Forelimb muscle (tissue), 1 donor: ENCODE results near the gene DLG1. TPM values are rescaled to one million over a fixed set of nuclear protein-coding genes. Genes with fewer than 3 reads are reported as not detected.
"Not testable (repeated sequence)": the region's sequence is repeated elsewhere in the genome, so short reads cannot be mapped to it uniquely, and the experiment has no call there.

ENCODE experiments used
- DNase-seq: peaks from one replicate; pipeline ENCODE4 v3.0.0-alpha.2; 2013; ENCODE audit warnings: low read depth
- polyA plus RNA-seq: library from polyadenylated mRNA; unstranded; fragments of 120-200 nt; gene quantifications from one replicate; pipeline ENCODE4 v1.2.1, GENCODE V29; 2013; ENCODE audit not compliant: insufficient read length

Gene DLG1
- polyA plus RNA-seq, 1 donor = 42.8 TPM

DNA sequence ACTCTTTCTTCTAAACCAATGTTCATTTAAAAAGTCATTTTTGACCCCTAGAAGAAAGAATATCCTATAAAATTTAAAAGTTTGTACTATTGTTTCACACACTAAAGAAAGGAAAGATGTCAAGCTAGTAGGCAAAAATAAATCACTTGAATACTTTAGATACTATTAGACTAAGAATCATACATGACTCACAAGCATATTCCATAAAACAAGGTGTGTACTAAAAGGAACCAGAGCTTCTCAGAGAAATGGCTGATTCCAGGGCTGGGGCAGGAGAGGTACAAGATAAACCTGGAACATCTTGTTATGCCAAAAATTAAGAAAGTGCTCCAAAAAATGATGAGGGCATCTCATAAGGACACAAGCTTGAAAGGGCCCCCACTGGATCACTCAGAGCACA, 8.7 kb downstream of the DLG1 start:
- no peak for DNase-seq

DNA sequence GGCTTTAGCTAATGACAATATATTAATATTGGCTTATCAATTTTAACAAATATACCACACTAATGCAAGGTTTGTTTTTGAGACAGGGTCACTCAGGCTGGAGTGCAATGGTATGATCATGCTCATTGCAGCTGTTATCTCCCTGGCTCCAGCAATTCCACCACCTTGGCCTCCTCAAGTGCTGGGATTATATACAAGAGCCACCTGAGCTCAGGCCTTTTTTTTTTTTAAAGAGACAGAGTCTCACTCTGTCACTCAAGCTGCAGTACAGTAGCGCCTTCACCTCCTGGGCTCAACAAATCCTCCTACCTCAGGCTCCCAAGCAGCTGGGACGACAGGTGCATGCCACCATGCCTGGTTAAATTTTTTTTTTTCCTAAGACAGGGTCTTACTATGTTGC, 11.7 kb downstream of the DLG1 start:
- no peak for DNase-seq

DNA sequence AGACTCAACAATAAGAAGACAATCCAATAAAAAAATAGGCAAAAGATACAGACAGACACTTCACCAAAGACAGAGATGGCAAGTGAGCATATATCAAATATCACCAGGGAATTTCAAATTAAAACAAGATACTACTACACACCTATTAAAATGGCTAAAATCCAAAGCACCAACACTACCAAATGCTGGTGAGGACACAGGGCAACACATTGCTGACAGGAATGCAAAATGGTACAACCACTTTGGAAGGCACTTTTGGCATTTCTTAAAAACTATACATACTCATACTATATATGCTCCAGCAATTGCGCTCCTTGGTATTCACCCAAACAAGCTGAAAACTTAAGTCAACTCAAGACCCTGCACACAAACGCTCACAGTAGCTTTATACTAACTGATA, 12.9 kb downstream of the DLG1 start:
- DNase-seq = no peak

DNA sequence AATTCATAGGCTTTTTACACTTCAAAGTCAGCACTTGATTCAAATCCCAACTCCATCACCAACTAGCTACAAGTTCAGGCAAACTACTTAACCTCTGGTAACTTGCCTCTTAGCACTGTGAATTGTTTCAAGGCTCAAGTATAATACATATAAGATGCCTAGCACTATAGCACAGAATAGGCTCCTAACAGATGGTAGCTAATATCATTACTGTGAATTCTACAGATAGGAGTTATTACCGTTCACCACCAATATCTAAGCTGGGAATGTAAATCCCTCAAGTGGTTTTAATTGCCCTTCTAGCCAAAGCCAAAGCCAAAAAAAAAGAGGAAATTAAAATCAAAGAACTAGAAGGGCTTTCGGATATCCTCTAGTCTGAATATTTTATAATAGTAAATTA, 15.4 kb downstream of the DLG1 start:
- no peak for DNase-seq

DNA sequence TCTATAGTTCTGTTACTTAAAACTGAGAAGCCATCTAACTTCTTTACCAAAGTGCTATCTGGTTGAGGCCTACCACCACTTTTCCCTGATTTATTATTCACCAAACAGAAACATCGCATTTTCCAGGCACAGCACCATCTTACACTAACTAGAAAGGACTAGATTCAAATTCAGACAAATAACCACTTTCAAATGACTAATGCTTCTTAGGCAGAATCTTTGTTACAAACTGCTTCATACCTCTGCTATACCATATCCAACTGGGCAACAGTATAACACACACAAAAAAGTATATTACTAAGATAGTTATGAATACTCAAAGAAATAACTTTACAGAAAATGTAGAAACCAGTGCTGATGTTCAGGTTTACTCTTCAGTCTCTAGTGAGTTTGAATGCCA, 16.6 kb downstream of the DLG1 start:
- DNase-seq = no peak

DNA sequence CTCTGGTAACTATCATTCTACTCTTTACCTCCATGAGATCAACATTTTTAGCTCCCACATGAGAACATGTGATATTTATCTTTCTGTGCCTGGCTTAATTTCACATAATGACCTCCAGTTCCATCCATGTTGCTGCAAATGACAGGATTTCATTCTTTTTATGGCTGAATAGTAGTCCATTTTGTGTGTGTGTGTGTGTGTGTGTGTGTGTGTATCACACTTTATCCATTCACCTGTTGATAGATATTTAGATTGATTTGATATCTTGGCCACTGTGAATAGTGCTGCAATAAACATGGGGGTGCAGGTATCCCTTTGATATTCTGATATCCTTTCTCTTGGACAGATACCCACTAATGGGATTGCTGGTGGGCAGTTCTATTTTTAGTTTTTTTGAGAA, 18.3 kb downstream of the DLG1 start:
- DNase-seq = no peak

DNA sequence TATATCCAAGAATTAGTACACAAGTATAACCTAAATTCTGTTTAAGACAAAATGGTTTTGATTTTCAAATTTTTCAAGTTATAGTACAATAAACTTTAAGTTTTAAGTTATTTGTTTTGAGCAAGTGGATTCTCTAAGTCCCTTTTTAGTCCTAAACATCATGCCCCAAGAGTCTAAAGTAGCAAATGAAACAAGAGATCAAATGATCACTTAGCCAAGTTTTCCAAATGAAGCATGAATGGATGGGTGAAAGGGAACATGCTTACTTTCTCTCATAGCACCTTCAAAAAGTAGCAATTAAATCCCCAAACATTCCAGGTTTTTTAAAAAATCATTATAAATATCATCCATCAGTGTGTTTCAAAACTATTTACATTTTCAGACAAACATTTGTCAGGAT, 19.5 kb downstream of the DLG1 start:
- DNase-seq = no peak

DNA sequence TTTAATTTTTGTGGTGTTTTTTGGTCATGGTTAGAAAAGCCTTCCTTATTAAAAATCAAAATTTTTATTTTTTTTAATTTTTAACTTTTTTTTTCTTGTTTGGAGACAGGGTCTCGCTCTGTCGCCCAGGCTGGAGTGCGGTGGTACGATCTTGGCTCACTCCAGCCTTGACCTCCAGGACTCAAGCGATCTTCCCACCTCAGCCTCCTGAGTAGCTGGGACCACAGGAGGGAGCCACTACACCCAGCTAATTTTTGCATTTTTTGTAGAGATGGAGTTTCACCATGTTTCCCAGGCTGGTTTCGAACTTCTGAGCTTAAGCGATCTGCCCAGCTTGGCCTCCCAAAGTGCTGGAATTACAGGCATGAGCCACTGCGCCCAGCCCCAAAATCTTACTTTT, 21.6 kb downstream of the DLG1 start:
- not testable (repeated sequence) for DNase-seq

DNA sequence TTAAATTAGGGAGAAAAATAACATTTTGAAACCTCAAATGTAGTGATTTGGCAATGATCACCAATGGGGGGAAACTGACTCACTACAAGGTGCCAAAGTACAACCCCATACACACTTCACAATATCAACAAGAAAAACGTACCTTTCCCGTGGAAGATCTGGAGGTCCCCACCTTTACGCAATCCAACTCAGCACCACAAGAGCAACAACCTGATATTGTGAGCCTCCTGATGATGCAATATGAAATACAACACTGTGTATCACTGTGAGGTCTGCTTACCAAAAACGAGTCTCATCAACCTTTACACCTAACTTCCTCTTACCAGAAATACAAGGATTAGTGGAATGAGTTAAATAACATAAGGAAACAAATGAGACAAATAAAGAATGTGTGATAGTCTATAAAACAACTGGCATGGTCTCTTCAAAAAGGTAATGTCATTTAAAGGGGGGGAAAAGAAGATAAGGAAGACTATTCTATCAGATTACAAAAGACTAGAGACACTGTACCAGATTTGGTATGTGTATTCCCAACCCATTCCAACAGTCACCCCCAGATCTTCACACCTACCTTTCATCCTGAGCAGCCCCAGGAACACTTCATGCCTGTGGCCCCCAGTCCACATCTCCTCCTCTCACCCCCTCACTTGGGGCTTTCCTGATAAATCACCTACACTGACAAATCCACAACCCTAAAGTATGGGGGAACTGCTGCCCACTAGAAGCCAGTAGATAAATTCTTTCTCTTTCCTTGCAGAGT, 27.7 kb downstream of the DLG1 start:
- no peak for DNase-seq

DNA sequence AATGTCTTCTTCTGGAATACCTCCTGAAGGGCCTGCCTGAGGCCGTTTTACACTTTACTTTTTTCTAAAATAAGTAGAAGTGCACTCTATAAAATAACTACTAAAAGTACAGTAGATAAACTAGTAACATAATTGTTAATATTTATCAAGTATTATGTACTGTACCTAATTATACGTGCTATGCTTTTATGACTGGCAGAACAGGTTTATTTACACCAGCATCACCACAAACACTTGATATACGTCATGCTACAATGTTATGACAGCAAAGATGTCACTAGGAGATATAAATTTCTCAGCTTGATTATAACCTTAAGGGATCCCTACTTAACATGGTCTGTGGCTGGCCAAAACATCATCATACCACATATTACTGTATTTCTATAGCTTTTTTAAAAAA, 29.4 kb downstream of the DLG1 start:
- DNase-seq = no peak

DNA sequence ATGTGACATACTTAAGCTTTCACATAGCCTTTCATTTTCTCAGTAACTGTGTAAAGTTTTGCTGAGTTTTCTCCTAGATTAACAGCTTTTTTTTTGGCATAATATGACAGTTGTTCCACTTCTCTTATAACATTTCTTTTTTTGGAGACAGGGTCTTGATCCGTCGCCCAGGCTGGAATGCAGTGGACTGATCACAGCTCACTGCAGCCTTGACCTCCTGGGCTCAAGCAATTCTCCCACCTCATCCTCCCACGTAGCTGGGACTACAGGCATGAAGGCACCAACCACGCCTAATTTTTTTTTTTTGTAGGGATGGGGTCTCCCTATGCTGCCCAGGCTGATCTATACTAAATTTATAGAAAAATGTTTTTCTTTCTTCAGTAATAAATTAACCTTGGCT, 30.1 kb downstream of the DLG1 start:
- no peak for DNase-seq

DNA sequence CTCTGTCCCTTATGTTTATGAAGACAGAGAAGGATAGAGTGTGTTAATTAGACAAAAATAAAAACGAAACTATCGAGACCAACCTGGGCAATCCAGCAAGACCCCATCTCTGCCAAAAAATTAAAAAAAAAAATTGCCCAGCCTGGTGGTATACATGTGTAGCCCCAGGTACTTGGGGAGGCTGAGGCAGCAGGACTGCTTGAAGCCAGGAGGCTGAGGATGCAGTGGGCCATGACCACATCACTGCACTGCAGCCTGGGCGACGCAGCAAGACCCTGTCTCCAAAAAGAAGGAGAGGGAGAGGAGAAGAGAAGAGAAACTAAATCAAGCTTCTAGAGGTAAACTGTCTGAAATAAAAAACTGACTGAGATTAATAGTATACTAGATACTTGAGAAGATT, 32.1 kb downstream of the DLG1 start:
- DNase-seq = no peak

DNA sequence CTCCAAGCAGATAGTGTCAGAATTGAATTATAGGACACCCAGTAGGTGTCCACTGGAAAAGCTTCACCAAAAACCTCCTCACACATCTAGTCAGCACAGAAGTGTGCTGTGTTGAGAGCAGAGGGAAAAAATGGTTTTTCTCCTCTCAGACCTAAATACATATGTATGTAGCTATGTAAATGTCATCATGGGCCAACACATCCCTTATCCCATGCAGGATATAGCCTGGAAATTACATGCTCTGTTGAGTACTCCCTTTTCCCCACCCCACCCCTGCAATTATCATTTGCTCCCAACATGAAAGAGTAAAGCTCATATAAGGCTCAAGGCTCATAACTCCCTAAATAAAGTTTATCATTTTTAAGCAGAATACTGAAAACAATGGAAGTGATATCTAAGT, 35.7 kb downstream of the DLG1 start:
- no peak for DNase-seq

DNA sequence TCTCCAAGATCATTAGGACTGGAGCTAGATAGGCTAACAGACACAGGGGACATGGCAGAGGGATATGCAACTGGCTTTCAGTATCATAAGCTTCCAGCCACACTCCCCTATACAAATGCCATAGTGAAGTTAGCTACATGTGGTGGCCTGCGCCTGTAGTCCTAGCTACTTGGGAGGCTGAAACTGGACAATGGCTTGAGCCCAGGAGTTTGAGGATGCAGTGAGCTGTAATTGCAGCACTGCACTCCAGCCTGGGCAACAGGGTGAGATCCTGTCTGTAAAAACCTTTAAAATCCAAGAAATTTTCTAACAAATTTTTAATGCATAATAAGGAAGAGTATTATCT, 37.3 kb downstream of the DLG1 start:
- DNase-seq = no peak

DNA sequence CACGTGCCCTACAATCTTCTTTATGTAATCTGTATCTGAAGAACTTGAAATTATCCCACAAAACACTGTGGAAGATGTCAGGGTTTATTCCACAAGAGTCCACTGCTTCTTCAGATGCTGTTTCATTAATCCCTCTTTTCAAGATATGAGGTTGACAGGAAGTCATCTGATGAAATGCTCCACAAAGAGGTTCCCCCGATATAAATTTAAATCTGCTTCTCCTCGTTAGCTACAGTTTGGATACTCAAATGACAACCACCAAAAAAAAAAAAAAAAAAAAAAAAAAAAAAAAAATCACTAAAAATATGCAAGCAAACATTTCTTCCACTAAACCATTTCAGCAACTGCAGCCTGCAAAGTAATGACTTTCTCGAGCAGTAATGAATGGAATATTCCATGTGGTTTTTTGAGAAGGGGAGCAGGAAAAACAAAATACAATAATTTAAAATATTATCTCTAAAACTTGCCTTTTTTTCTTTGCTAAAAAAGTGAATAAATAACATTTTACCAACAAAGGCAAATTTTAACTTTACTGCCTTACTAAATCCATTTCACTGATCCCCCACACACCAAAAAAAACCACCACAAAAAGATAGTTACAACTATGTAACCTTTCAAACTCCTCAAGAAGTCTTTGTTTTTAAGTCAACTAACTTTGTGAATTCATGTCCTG, 37.8 kb downstream of the DLG1 start:
- no peak for DNase-seq

DNA sequence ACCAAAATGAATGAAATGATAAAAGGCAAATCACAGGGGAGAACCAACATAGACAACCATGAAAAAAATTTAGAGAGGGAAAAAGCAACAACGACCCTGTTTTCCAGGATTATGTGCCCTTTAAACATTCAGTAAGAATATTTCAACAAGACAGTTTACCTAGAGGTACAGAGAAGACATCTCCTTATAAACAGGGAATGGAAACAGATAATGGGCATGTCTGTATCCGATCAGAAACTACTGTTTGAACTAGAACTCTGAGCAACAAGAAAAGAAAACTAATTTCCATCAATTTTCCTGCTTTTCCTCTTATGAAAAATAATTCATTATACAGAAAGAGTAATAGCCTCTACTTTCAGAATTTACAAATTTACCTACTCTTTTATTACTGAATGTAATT, 39.3 kb downstream of the DLG1 start:
- DNase-seq = no peak

DNA sequence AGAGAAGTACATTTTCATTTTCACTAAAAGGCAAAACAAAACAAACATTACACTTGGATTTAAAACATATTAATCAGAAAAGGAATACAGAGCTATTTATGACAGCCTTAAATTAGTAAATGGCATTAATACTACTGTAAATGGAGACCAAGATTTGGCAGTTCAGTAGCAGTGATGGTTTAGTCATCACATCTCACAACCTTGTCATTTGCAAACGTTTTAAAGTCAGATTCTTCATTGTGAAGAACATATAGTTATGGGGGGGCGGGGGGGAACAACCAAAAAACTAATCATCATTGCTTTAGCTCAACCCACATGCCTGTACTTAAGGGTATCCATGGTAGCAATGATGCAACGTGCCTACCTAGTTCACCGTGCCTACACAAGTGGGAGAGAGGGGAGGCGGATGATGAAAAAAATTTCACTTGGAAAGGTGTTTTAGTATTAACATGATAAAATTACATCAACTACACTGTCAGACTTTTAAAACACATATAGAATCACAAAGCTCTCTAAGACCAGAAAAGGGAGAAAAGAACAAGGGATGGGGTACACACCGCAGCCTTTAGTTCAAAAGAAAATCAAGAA, 40.1 kb downstream of the DLG1 start:
- no peak for DNase-seq

DNA sequence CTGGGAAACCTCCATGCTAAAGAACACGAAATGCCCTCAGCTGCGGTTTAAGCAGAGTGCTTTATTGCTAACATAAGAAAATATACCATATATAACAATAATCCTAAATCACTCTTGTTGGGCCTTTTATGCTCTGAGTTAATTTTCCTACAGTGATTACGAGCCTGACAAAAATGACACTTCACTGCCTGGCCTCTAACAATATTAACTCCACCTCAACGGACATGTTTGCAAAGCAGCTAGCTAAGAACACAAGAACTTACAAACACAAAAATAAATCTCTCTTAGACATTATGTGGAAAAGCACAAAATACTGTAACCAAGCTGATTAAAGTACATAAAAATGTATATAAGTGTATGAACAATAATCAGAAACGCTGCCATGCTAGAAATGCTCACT, 40.7 kb downstream of the DLG1 start:
- no peak for DNase-seq

DNA sequence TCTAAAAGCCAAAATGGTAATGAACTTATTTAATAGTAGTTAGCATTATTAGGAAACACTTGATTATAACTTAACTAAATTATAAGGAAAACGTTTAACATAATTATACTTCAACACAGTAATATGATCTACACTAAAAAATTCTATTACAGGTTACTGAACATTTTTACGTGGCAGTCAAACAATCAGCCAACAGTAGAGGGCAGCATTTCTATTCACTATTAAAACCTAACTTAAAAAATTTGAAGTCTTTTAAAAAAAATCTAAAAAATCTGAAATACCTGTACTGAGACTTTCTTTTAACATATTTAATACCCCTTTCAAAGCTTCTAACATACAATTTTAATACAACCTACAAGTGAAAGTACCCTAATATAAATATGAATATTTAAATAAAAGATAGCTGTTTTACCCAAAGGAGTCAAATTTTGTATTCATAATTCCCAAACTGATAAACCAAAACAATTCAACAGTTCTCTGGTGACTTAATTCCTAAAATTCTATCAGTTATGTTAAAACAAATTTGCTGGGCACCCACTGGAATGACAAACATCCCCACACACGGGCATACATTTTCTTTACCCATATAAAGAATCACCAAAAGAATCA, 41.5 kb downstream of the DLG1 start:
- DNase-seq = peak; percentile 28

DNA sequence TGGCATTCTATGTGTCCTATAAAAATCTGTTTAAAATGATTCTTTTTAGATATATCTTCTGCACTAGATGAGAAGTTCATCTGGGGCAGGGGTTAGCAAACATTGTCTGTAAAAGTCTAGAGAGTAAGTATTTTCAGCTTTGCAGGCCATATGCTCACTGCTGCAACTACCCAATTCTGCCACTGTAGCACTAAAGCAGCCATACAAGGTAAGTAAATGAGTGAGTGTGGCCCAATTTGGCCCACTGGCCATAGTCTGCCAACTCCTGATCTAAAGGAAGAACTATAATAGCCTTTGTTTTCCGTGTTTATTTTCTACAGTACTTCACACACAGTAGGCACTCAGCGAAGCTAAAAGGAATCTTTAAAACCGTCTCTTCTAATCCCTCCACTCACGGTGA, 42.3 kb downstream of the DLG1 start:
- DNase-seq = no peak

DNA sequence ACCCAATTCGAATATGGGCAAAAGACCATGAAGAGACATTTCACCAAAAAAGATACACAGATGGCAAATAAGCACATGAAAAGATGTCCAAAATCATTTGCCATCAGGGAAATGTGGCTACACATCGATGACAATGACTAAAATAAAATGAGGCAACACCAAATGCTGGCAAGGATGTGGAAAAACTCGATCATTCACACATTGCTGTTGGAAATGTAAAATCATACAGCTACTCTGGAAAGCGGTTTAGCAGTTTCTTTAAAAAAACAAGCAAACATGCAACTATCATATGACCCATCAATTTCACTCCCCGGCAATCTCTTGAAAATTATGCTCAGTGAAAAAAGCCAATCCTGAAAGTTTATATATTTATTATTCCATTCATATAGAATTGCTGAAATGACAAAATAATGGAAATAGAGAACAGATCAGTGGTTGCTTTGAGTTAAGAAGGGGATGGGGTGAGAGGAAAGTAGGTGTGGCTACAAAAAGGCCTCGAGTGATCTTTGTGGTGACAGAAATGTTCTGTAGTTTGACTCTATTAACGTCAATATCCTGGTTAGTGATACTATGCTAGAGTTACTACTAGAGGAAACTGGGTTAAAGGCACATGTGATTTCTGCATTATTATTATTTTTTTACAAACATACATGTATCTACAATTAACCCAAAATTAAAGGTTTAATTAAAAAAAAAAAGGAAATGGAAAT, 45.0 kb downstream of the DLG1 start:
- DNase-seq = no peak

DNA sequence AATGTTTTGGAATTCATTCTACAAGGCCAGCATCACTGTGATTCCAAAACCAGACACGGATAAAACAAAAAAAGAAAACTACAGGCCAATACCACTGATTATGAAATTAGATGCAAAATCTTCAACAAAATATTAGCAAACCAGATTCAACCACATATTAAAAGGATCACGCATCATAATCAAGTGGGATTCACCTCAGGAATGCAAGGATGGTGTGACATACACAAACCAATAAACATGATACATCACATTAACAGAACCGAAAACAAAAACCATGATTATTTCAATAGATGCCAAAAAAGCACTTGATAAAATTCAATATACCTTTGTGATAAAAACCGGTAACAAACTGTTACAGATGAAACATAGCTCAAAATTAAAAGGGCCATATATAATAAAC, 48.9 kb downstream of the DLG1 start:
- DNase-seq = no peak
